ENCODE measurements around the gene TRIM32.

DNA sequence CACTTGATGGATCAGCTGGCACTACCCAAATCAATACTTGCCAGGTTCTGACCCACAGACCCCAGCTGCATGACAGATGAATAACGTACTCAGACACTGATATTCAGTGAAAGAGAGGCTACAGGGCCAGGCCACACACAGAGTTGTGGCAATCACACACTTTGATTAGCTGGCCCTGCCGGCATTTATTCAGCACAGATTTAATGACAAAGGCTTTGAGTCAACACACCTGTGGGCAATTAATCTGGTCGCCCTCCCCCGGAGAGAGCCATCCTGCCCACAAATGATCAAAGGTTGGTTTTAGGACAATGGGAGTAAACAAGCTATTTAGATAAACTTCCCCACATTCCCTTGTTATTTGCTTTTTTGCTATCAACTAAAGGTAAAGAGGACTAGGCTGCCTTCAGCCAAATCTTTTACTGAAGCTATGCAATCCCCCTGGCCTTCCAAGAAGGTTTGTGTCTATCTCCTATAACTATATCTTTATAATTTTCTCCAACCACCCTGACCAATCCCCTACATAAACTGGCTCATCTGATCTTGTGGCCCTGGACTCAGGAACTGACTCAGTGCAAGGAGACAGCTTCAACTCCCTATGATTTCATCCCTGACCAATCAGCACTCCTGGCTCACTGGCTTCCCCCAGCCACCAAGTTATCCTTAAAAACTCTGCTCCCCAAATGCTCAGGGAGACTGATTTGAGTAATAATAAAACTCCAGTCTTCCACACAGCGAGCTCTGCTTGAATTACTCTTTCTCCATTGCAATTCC, 12.7 kb upstream of the TRIM32 start:
- TF ChIP-seq, protein P1, sequence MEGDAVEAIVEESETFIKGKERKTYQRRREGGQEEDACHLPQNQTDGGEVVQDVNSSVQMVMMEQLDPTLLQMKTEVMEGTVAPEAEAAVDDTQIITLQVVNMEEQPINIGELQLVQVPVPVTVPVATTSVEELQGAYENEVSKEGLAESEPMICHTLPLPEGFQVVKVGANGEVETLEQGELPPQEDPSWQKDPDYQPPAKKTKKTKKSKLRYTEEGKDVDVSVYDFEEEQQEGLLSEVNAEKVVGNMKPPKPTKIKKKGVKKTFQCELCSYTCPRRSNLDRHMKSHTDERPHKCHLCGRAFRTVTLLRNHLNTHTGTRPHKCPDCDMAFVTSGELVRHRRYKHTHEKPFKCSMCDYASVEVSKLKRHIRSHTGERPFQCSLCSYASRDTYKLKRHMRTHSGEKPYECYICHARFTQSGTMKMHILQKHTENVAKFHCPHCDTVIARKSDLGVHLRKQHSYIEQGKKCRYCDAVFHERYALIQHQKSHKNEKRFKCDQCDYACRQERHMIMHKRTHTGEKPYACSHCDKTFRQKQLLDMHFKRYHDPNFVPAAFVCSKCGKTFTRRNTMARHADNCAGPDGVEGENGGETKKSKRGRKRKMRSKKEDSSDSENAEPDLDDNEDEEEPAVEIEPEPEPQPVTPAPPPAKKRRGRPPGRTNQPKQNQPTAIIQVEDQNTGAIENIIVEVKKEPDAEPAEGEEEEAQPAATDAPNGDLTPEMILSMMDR (IDR thresholded peaks at IDR 0.05) = no peak
- TF ChIP-seq POLR2A (IDR thresholded peaks at IDR 0.05; ENCODE audit: low read depth) (no peak), POLR2AphosphoS5 (IDR thresholded peaks at IDR 0.05) (no peak), EP300 (IDR thresholded peaks at IDR 0.05) (no peak)

All from esophagus muscularis mucosa (tissue), 4 donors.